GM18870 (cell line): ENCODE results near the gene CNTFR.
A peak's percentile ranks its signal among the peaks of the same experiment; 100 is the strongest.

Source experiments
- ATAC-seq: cut with Tn5 transposase; IDR thresholded peaks from one replicate; pipeline ENCODE4 v1.9.1; 2021; ENCODE audit warnings: moderate library complexity; ENCODE audit not compliant: unreplicated experiment

The CNTFR gene

DNA sequence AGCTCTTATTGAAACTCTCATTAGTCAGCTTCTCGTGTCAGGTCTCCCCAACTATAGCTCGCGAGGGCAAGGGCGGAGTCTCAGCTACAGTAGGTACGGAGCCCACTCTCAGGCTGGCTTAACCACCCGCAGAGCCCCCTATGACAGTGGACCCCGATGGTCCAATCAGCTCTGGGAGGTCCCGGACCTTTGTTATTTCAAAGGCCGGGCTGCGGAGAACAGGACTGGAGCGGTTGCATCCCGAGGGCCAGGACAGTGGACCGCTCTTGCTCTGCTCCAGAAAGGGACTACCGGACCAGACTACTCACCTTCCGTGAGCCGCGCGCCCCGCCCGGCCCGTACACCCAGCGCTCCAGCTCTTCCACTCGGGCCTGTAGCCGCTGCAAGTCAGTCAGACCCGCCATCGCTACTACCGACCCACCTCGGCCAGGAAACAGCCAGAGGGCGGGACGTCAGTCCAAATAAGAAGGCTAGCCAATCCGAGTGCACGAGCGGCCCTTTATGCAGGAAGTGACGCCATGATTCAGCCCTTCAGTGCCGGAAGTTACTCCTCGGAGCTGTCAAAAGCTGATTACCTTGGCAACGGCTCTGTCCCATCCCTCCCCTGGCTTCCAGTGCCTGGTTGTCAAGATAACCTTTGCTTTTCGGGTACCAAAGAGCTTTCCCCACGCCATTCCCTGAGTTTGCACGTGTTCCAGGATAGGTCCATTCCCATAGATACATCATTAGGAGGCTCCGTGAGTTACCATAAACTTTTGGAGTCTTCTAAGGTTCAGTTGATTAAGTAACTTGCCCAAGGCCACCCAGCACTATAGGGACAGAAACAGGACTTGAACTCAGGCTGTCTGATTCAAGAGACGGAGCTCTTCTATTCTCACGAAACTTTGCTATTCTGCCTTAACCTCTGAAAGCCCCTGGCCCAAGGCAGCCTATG lies 30.8 kb upstream of the CNTFR start, which contains the start of gene DCTN3:
DCTN3 (minus strand) TSS at position 435 of the 934 bp plus-strand sequence; CDS start at position 404, 31 bp downstream.
- ATAC-seq: peak; percentile 96

- ATAC-seq: no peak
Measured at GRCh38 chr9:34615132-34615531, 25.6 kb upstream of the CNTFR start.

GRCh38 chr9:34612788-34613390 lies 23.4 kb upstream of the CNTFR start:
- ATAC-seq: no peak

GRCh38 chr9:34611811-34612787 lies 22.6 kb upstream of the CNTFR start, which contains the start of gene RPP25L:
Gene RPP25L, minus strand, starts transcription at chr9:34612097. Its CDS starts 801 bp downstream, at chr9:34611296.
- ATAC-seq: peak; percentile 45

DNA sequence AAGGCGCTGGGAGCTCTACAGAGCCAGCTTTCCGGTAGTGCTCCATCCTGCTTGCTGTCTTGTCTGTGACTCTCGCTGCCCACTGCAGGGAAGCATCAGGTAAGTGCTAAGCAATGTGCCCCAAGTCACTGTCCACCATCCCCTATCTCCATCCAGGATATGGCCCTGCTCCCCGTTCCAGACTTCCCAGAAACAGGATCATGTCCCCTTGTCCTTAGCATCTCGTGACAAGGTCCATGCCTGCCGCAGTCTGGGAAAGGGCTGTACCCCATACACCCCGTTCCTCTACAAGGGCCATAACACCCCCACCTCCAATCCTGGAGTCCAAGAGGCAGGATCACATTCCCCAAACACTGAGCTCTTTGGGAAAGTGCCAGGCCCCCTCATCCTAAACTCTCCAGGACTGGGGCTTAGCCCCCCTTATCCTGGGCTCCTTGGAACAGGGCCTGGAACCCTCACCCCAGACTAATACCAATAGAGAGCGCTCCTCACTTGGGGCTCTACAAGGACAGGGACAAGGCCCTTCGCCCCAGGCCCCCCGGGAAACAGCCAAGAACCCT lies 21.8 kb upstream of the CNTFR start:
- ATAC-seq: no peak

GRCh38 chr9:34610434-34611206 lies 21.1 kb upstream of the CNTFR start:
- ATAC-seq: no peak

GRCh38 chr9:34607331-34607730 lies 17.8 kb upstream of the CNTFR start:
- no peak for ATAC-seq

DNA sequence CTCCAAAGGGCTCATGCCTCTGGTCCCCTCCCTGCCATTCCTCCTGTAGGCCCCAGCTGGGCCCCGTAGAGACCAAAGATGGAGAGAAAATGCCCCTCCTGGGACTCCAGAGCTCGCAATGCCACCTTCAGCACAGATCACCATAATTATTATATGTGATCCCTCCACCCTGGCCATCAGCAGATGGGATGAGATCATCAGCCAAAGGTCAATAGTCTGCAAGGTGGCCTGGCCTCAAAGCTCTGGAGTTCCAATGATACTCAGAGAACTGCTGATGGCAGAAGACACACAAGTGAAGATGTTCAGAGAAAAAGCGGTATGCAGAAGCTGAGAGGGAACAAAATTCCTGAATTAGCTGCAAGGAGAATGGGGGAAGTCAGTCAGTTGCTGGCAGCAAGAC lies 17.4 kb upstream of the CNTFR start:
- no peak for ATAC-seq

GRCh38 chr9:34606190-34606589 lies 16.7 kb upstream of the CNTFR start:
- ATAC-seq: no peak

- ATAC-seq: peak; percentile 63
Measured at GRCh38 chr9:34603610-34604231, 14.2 kb upstream of the CNTFR start.

DNA sequence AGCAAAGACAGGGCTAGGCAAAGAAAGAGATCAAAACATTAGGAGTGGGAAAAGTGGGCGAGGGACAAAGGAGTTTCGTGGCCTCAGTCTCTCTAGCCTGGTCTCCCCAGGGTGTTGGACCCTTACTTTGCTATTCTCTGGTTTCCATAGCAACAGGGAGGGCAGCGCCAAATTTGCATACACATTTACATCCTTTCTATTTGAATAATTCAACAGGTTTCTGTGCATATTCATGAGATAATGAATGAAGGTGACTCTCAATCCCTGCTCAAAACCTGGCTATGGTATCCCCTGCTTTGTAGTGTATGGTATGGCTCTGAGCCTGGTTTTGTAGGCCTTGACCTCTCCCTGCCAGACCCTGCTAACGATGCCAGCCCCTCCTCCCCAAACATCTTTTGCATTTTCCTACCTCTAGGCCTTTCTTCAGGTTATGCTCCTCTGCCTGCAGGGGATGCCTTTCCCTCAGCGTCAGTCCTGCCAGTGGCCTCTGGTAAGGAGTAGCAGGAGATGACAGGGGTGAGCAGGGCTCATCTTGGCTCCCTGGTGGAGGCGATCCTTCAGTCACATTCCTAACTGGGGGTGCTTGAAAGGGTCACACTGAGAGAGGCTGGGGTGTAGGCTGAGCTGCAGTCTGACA lies 12.5 kb upstream of the CNTFR start:
- ATAC-seq: no peak

DNA sequence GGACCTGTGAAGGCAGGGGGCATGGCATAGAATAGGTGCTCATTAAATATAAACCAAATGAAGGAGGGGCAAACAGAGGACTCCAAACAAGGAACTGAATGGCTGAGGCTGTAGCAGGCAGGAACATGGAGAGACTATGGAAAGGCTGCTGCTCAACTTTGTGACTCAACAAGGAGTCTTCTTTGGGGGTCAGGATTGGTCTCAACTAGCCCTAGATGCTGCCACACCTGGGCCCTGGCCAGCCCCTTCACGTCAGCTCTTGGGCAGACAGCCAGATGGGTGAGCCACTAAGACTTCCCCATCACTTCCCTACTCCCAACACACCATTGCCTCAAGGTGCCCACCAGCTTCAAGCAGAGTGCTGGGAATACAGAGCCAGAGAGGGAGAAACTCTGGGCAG lies 11.4 kb upstream of the CNTFR start:
- ATAC-seq: no peak

GRCh38 chr9:34599546-34599945 lies 10.0 kb upstream of the CNTFR start:
- no peak for ATAC-seq

DNA sequence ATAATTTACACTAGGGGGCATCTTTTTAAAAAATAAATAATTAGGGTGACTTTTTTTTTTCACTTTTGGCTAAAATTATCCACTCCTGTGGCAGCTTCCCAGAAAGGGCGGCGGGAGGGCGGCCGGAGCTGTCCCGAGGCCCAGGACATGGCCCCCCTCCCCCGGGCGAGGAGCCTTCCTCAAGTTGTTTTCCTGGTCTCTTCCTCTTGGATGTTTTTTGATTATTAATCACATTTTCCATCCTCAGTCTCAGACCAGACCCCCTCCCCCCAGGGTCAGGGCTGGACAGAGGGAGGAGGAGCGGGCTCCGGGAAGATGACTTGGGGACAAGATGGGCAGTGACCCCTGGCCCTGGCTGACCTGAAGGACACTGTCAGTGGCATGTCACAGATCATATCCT lies 4.7 kb upstream of the CNTFR start:
- ATAC-seq: no peak

GRCh38 chr9:34592895-34593601 lies 3.5 kb upstream of the CNTFR start:
- ATAC-seq: no peak

GRCh38 chr9:34591917-34592866 lies 2.7 kb upstream of the CNTFR start:
- ATAC-seq: no peak

- no peak for ATAC-seq
Measured at GRCh38 chr9:34591248-34591916, 1.9 kb upstream of the CNTFR start.
